ENCODE results near the gene GNB1L.

DNA sequence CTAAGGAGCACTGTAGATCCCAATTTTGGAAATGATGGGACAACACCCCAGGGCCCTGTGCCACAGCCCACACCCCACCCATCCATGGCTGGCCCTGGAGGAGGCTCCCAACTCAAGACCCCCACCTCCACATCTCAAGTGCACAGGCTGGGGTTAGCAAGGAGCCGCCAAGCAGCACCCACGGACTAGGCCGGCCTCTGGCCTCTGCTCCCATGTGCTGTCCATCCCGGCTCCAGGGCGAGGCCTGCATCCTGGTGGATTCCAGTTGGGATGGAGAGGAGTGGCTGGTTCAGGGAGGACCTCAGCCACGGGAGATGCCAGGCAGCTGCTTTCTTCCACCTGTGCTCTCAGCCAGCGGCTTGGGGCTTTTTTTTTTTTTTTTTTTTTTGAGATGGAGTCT, 43.5 kb upstream of the GNB1L start:
- TF ChIP-seq, protein P1, sequence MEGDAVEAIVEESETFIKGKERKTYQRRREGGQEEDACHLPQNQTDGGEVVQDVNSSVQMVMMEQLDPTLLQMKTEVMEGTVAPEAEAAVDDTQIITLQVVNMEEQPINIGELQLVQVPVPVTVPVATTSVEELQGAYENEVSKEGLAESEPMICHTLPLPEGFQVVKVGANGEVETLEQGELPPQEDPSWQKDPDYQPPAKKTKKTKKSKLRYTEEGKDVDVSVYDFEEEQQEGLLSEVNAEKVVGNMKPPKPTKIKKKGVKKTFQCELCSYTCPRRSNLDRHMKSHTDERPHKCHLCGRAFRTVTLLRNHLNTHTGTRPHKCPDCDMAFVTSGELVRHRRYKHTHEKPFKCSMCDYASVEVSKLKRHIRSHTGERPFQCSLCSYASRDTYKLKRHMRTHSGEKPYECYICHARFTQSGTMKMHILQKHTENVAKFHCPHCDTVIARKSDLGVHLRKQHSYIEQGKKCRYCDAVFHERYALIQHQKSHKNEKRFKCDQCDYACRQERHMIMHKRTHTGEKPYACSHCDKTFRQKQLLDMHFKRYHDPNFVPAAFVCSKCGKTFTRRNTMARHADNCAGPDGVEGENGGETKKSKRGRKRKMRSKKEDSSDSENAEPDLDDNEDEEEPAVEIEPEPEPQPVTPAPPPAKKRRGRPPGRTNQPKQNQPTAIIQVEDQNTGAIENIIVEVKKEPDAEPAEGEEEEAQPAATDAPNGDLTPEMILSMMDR (IDR thresholded peaks at IDR 0.05), result no peak
- no peak for TF ChIP-seq POLR2A (IDR thresholded peaks at IDR 0.05)
